IPS-18c (cell line): ENCODE measurements around the gene HLA-DOA.

ENCODE experiments used
- H3K4me3 ChIP-seq: 2 replicates; pipeline ENCODE4 v1.7.0; 2013; ENCODE audit warnings: low read depth, mild to moderate bottlenecking, low read length, moderate library complexity; ENCODE audit not compliant: insufficient read depth
- H3K9me3 ChIP-seq: one replicate; pipeline ENCODE4 v1.6.1; 2013; ENCODE audit warnings: mild to moderate bottlenecking, low read length, moderate library complexity; ENCODE audit not compliant: control insufficient read depth, insufficient read depth

Gene HLA-DOA

GRCh38 chr6:32972353-32973143 lies 36.8 kb downstream of the HLA-DOA start:
- no peaks in the 10 kb centered on the region for H3K9me3 ChIP-seq
- H3K4me3 ChIP-seq: peak overlapping the region; percentile 99

- peak overlapping the region; percentile 99 for H3K4me3 ChIP-seq
- H3K9me3 ChIP-seq: no peaks in the 10 kb centered on the region
These were observed 37.6 kb downstream of the HLA-DOA start for GRCh38 chr6:32971581-32972352.

GRCh38 chr6:32971242-32971580 lies 38.2 kb downstream of the HLA-DOA start:
- peak overlapping the region; percentile 99 for H3K4me3 ChIP-seq
- H3K9me3 ChIP-seq: no peaks in the 10 kb centered on the region

- H3K4me3 ChIP-seq: peak overlapping the region; percentile 99
- no peaks in the 10 kb centered on the region for H3K9me3 ChIP-seq
These were observed 38.8 kb downstream of the HLA-DOA start for GRCh38 chr6:32970413-32971241.

- no peaks in the 10 kb centered on the region for H3K9me3 ChIP-seq
- H3K4me3 ChIP-seq: peak overlapping the region; percentile 99
These were observed 39.5 kb downstream of the HLA-DOA start for GRCh38 chr6:32969685-32970412.

- Histone ChIP-seq H3K9me3 (no peaks in the 10 kb centered on the region), H3K4me3 (peak overlapping the region; percentile 99)
These were observed 40.3 kb downstream of the HLA-DOA start for GRCh38 chr6:32968867-32969684.

GRCh38 chr6:32968093-32968866 lies 41.1 kb downstream of the HLA-DOA start, which contains the start of gene BRD2:
Gene BRD2, plus strand, starts transcription at chr6:32968594. Its CDS starts 4,305 bp downstream, at chr6:32972899.
- Histone ChIP-seq H3K4me3 (peak within 1 kb of the TSS; percentile 99), H3K9me3 (no peaks in the 10 kb centered on the region)

GRCh38 chr6:32967151-32968091 lies 42.0 kb downstream of the HLA-DOA start:
- Histone ChIP-seq H3K9me3 (no peaks in the 10 kb centered on the region), H3K4me3 (peak overlapping the region; percentile 99)

GRCh38 chr6:32964776-32965175 lies 44.6 kb downstream of the HLA-DOA start:
- H3K4me3 ChIP-seq: no peak overlapping the region
- no peaks in the 10 kb centered on the region for H3K9me3 ChIP-seq

GRCh38 chr6:32963866-32964265 lies 45.5 kb downstream of the HLA-DOA start:
- no peaks in the 10 kb centered on the region for H3K9me3 ChIP-seq
- H3K4me3 ChIP-seq: no peak overlapping the region

GRCh38 chr6:32962213-32962826 lies 47.1 kb downstream of the HLA-DOA start:
- Histone ChIP-seq H3K9me3 (no peaks in the 10 kb centered on the region), H3K4me3 (no peak overlapping the region)

- Histone ChIP-seq H3K4me3 (no peak overlapping the region), H3K9me3 (no peaks in the 10 kb centered on the region)
These were observed 48.8 kb downstream of the HLA-DOA start for GRCh38 chr6:32960563-32960962.

- Histone ChIP-seq H3K4me3 (no peak overlapping the region), H3K9me3 (no peaks in the 10 kb centered on the region)
These were observed 53.2 kb downstream of the HLA-DOA start for GRCh38 chr6:32956176-32956575.
